ENCODE measurements around the gene ANO7. TPM values are rescaled to one million over a fixed set of nuclear protein-coding genes. Genes with fewer than 3 reads are reported as not detected.

Gene ANO7
- total RNA-seq, 1 donor from 2014 or later: 3.4 TPM

- no peak for DNase-seq (ENCODE audit: low spot score)
- intact Hi-C loops (cut with DNase I): loop anchor here (5.0 kb wide), 2 partner anchors 63 to 118 kb away; partner anchors contain the start of gene MTERF4
These were observed 31.4 kb downstream of the ANO7 start for GRCh38 chr2:241219856-241220356.

- DNase-seq (ENCODE audit: low spot score): no peak
- intact Hi-C loops (cut with DNase I): no loop called here
These were observed 34.9 kb downstream of the ANO7 start for GRCh38 chr2:241223211-241224017.

- DNase-seq (ENCODE audit: low spot score): no peak
- intact Hi-C loops (cut with DNase I): no loop called here
These were observed 35.8 kb downstream of the ANO7 start for GRCh38 chr2:241224018-241224850.

DNA sequence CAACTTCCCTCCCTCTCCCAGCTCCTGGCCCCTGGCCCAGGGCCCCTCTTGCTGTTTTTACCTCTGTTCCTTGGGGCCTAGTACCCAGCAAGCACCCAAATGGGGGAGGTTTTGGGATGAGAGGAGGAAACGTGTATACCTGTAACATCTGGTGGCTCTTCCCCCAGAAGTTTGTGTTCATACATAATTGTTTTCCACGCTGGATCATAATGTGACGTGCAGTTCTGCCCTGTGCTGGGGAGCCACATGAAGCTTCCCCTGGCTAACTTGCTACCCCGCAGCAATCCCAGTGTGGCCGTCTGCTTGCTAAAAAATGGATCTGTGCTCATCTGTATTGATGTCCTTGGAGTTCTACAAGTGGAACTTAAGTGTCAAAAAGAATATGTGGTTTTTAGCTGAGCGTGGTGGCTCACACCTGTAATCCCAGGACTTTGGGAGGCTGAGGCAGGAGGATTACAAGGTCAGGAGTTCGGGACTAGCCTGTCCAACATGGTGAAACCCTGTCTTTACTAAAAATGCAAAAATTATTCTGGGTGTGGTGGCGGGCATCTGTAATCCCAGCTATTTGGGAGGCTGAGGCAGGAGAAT is 36.5 kb downstream of the ANO7 start:
- DNase-seq (ENCODE audit: low spot score): no peak
- intact Hi-C loops (cut with DNase I): no loop called here

GRCh38 chr2:241225545-241225944 is 37.1 kb downstream of the ANO7 start:
- intact Hi-C loops (cut with DNase I): no loop called here
- DNase-seq (ENCODE audit: low spot score): no peak

GRCh38 chr2:241225983-241226382 is 37.5 kb downstream of the ANO7 start:
- DNase-seq (ENCODE audit: low spot score): no peak
- intact Hi-C loops (cut with DNase I): no loop called here

GRCh38 chr2:241226723-241227572 is 38.5 kb downstream of the ANO7 start:
- intact Hi-C loops (cut with DNase I): no loop called here
- no peak for DNase-seq (ENCODE audit: low spot score)

DNA sequence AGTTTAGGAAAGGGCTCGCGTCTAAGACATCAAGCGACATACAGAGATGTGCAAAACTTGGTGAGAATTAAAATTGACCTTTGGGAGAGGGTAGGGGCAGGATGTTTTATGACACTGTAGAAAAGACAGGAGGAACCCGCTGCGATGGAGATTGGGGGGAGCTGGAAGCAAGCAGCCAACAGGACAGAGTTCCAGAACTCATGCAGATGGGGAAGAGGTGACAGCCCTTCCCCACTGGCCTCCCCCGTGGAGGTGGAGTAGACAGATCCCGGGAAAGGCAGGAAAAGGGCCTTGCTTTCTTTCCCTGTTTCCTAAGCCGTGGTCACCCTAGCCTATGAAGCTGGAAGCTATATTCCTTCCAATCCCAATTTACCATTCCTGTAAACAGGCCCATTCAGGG is 39.1 kb downstream of the ANO7 start:
- intact Hi-C loops (cut with DNase I): no loop called here

DNA sequence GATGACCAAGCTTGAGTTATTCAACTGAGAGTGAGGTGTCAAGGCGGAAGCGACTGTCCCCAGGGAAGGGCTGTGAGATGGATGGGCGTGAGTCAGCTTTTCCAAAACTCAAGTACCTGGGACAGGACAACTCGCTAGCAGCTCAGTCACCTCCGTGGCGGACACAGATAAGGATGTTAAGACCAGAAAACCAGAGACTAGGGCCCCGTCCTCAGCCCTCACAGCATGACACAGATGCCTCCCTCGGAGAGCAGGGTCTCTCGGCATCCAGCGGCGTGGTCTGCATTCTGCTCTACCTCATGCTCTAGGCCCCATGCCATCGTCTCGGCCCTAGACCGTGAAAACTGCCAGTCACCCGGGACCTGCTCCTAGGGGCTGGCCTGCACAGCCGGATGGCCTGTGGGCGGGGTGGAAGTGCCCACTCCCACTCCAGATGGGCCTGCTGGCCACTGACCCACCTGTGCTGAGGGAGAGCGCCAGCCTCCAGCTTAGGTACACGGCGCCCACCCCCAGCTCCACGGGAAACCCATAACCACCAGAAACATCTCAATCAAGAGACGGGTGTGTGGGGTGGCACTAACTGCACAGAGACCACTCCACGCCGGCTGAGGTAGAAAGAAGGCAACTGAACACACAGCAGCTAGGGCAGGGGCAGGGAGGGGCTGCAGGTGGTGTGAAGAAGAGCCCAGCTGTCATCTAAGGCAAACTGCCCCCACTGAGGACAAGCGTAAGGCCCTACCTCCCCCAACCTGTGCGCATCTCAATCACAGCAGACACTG is 39.8 kb downstream of the ANO7 start:
- no peak for DNase-seq (ENCODE audit: low spot score)
- intact Hi-C loops (cut with DNase I): no loop called here

More for the DNA sequence above, 39.1 kb downstream of the ANO7 start:
- no peak for DNase-seq (ENCODE audit: low spot score)

DNA sequence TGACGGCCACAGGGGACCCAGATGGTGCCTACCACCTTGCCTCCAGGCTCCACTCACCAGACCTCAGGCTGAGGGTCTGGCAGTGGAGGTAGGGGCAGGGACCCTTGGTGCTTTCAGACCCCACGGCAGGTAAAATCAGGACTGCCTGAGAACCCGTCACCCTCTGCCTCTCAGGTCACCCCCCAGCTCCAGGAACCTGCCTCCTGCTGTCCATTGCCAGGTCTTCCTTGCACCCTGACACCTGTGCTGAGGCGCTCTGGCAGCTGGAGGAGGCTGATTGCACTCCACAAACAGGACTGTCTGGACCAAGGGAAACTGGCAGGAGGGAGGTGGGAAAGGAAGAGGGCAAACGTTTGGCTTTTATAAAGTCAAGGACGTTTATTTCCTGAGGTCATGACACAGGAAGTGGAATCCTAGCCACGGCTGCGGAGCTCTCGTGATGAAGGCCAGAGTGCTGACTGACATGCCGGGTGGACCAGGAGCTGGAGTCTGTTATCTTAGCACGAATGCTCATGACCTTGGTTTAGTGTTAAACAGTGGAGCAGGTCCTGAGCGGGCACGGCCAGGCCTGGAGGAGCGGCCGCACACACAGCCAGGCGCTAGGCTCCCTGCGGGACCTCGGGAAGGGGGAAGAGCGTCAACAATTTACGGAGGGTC is 40.5 kb downstream of the ANO7 start:
- no peak for DNase-seq (ENCODE audit: low spot score)
- intact Hi-C loops (cut with DNase I): no loop called here

- intact Hi-C loops (cut with DNase I): no loop called here
- DNase-seq (ENCODE audit: low spot score): no peak
These were observed 41.3 kb downstream of the ANO7 start for GRCh38 chr2:241229563-241230401.

DNA sequence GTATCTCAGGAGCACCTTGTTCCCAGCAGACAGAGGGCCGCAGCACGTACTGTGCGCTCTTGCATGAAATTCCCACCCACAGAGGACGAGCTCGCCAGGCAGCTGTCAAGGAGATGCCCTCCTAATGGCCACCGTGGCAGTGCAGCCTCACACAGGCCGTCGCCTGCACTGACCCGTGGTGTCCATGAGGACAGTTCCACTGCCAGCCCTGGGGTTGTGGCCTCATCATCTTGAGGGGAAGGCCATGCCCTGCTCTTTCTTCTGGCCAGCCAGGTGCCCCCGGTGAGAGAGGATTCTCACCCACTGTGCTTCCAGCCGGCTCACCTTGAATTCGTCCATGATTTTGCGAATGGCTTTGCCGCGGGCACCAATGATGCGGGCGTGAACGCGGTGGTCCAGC is 42.0 kb downstream of the ANO7 start:
- intact Hi-C loops (cut with DNase I): no loop called here
- no peak for DNase-seq (ENCODE audit: low spot score)

GRCh38 chr2:241232736-241233575 is 44.5 kb downstream of the ANO7 start:
- DNase-seq (ENCODE audit: low spot score): no peak
- intact Hi-C loops (cut with DNase I): no loop called here

DNA sequence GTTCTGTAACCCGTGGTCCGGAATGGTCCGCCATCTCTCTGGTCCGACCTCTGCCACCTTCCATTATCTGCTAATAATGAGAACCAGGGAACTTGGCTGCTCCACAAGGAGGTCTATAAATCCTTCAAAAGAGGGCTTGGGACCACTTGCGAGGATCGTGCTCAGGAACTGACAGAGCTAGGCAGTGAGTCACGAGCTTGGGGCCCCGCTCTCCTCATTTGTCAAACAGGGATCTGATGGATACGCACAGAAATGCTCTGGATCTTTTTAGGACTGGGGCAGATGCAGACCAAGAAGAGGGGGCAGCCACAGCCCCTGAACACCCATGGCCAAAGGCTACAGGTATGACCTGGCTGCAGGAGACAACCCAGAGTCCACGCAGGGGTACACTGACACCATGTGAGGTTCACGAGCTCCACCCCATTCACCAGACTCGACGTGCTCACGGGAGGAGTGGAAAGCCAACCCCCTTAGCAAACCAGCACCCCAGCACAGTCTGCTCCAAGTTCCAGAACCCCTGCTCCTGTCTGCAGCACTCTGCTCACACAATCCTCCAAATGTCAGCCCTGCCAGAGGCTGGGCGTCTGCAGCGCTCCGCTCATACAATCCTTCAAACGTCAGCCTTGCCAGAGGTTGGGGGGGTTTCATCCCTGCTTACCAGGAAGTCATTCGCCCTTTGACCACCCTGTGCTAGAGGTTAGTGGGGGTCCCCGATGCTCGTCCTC is 45.8 kb downstream of the ANO7 start:
- no peak for DNase-seq (ENCODE audit: low spot score)
- intact Hi-C loops (cut with DNase I): no loop called here

- DNase-seq (ENCODE audit: low spot score): no peak
- intact Hi-C loops (cut with DNase I): no loop called here
These were observed 46.7 kb downstream of the ANO7 start for GRCh38 chr2:241234962-241235740.

All from cardiac septum (tissue), 1 donor.